ENCODE data around the gene SHISA5. TPM values are rescaled to one million over a fixed set of nuclear protein-coding genes. Genes with fewer than 3 reads are reported as not detected.

SHISA5 gene
- total RNA-seq, 1 experiment from 2014 or later = 137 TPM

- TF ChIP-seq ETV6 (CRISPR knock-in tag; IDR thresholded peaks at IDR 0.05) = peak; percentile 84; the same call in 1 of the 2 replicates
- TF ChIP-seq CREB1 (CRISPR knock-in tag; IDR thresholded peaks at IDR 0.05) = peak; percentile 83
- TF ChIP-seq, protein P1, sequence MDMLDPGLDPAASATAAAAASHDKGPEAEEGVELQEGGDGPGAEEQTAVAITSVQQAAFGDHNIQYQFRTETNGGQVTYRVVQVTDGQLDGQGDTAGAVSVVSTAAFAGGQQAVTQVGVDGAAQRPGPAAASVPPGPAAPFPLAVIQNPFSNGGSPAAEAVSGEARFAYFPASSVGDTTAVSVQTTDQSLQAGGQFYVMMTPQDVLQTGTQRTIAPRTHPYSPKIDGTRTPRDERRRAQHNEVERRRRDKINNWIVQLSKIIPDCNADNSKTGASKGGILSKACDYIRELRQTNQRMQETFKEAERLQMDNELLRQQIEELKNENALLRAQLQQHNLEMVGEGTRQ (CRISPR knock-in tag; IDR thresholded peaks at IDR 0.05) = peak; percentile 56; the same call in 1 of the 2 replicates
- 0 out of 2 replicates have a peak, but pooled peaks have one; percentile 82 for TF ChIP-seq ATF1 (CRISPR knock-in tag; IDR thresholded peaks at IDR 0.05)
- TF ChIP-seq EMX1 (CRISPR knock-in tag; IDR thresholded peaks at IDR 0.05) = no peak
- TF ChIP-seq, protein P2, sequence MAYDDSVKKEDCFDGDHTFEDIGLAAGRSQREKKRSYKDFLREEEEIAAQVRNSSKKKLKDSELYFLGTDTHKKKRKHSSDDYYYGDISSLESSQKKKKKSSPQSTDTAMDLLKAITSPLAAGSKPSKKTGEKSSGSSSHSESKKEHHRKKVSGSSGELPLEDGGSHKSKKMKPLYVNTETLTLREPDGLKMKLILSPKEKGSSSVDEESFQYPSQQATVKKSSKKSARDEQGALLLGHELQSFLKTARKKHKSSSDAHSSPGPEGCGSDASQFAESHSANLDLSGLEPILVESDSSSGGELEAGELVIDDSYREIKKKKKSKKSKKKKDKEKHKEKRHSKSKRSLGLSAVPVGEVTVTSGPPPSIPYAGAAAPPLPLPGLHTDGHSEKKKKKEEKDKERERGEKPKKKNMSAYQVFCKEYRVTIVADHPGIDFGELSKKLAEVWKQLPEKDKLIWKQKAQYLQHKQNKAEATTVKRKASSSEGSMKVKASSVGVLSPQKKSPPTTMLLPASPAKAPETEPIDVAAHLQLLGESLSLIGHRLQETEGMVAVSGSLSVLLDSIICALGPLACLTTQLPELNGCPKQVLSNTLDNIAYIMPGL (CRISPR knock-in tag; IDR thresholded peaks at IDR 0.05) = peak; percentile 92; the same call in 1 of the 2 replicates
- 0 out of 2 replicates have a peak, but pooled peaks have one; percentile 88 for TF ChIP-seq KAT7 (CRISPR knock-in tag; IDR thresholded peaks at IDR 0.05; ENCODE audit: borderline replicate concordance)
- TF ChIP-seq NFE2L1 (CRISPR knock-in tag; IDR thresholded peaks at IDR 0.05) = peak; percentile 33; the same call in 1 of the 2 replicates
- peak; percentile 84; the same call in 1 of the 2 replicates for TF ChIP-seq RELA (CRISPR knock-in tag; IDR thresholded peaks at IDR 0.05; ENCODE audit: borderline replicate concordance)
- TF ChIP-seq E2F4 (CRISPR knock-in tag; IDR thresholded peaks at IDR 0.05; ENCODE audit: borderline replicate concordance, low read depth) = peak; percentile 91
- no peak for TF ChIP-seq ATF6 (CRISPR knock-in tag; IDR thresholded peaks at IDR 0.05)
- no peak for TF ChIP-seq NR2C2 (CRISPR knock-in tag; IDR thresholded peaks at IDR 0.05)
- TF ChIP-seq ZBTB21 (CRISPR knock-in tag; IDR thresholded peaks at IDR 0.05; ENCODE audit: borderline replicate concordance) = peak; percentile 36
- TF ChIP-seq, protein P3, sequence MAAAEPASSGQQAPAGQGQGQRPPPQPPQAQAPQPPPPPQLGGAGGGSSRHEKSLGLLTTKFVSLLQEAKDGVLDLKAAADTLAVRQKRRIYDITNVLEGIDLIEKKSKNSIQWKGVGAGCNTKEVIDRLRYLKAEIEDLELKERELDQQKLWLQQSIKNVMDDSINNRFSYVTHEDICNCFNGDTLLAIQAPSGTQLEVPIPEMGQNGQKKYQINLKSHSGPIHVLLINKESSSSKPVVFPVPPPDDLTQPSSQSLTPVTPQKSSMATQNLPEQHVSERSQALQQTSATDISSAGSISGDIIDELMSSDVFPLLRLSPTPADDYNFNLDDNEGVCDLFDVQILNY (CRISPR knock-in tag; IDR thresholded peaks at IDR 0.05) = peak; percentile 94
- TF ChIP-seq E2F1 (CRISPR knock-in tag; IDR thresholded peaks at IDR 0.05) = no peak
- TF ChIP-seq ZNF532 (CRISPR knock-in tag; IDR thresholded peaks at IDR 0.05; ENCODE audit: borderline replicate concordance) = no peak
- TF ChIP-seq GABPB1 (CRISPR knock-in tag; IDR thresholded peaks at IDR 0.05) = 0 out of 2 replicates have a peak, but pooled peaks have one; percentile 70
- TF ChIP-seq ZNF263 (CRISPR knock-in tag; IDR thresholded peaks at IDR 0.05; ENCODE audit: low read depth) = peak; percentile 69
Observed at GRCh38 chr3:48446425-48447193, 57.4 kb downstream of the SHISA5 start, which contains the start of gene ATRIP (continued).
